Measurements from ENCODE around the gene ZDHHC5. TPM values are rescaled to one million over a fixed set of nuclear protein-coding genes. Genes with fewer than 3 reads are reported as not detected.
"Not testable (repeated sequence)": the region's sequence is repeated elsewhere in the genome, so short reads cannot be mapped to it uniquely, and the experiment has no call there.

The ZDHHC5 gene
- polyA plus RNA-seq, 3 donors, result 50.0 to 51.5 (median 50.6) TPM

- peak in 10 of 11 donors; percentile 87 to 95 (median 92) for DNase-seq (ENCODE audit: extremely low read depth in 1 of 11, low read depth in 9 of 11, low spot score in 4 of 11)
These were observed 28.4 kb upstream of the ZDHHC5 start for GRCh38 chr11:57639321-57640067.

- DNase-seq (ENCODE audit: extremely low read depth in 1 of 11, low read depth in 9 of 11, low spot score in 4 of 11), result no peak
These were observed 27.7 kb upstream of the ZDHHC5 start for GRCh38 chr11:57640068-57640800.

GRCh38 chr11:57641011-57641807, 26.7 kb upstream of the ZDHHC5 start:
- no peak for DNase-seq (ENCODE audit: extremely low read depth in 1 of 11, low read depth in 9 of 11, low spot score in 4 of 11)

- DNase-seq (ENCODE audit: extremely low read depth in 1 of 11, low read depth in 9 of 11, low spot score in 4 of 11), result no peak
These were observed 24.1 kb upstream of the ZDHHC5 start for GRCh38 chr11:57643802-57644201.

GRCh38 chr11:57644748-57645688, 22.9 kb upstream of the ZDHHC5 start:
- DNase-seq (ENCODE audit: extremely low read depth in 1 of 11, low read depth in 9 of 11, low spot score in 4 of 11), result peak in 2 of 11 donors; percentile 75 to 76

- no peak for DNase-seq (ENCODE audit: extremely low read depth in 1 of 11, low read depth in 9 of 11, low spot score in 4 of 11)
These were observed 22.2 kb upstream of the ZDHHC5 start for GRCh38 chr11:57645689-57646085.

GRCh38 chr11:57646194-57646798, 21.6 kb upstream of the ZDHHC5 start:
- DNase-seq (ENCODE audit: extremely low read depth in 1 of 11, low read depth in 9 of 11, low spot score in 4 of 11), result no peak

GRCh38 chr11:57646799-57647303, 21.1 kb upstream of the ZDHHC5 start:
- DNase-seq (ENCODE audit: extremely low read depth in 1 of 11, low read depth in 9 of 11, low spot score in 4 of 11), result no peak

- DNase-seq (ENCODE audit: extremely low read depth in 1 of 11, low read depth in 9 of 11, low spot score in 4 of 11), result no peak
These were observed 20.5 kb upstream of the ZDHHC5 start for GRCh38 chr11:57647372-57647771.

GRCh38 chr11:57647960-57648800, 19.7 kb upstream of the ZDHHC5 start:
- DNase-seq (ENCODE audit: extremely low read depth in 1 of 11, low read depth in 9 of 11, low spot score in 4 of 11), result no peak

- DNase-seq (ENCODE audit: extremely low read depth in 1 of 11, low read depth in 9 of 11, low spot score in 4 of 11), result no peak
These were observed 18.8 kb upstream of the ZDHHC5 start for GRCh38 chr11:57648801-57649735.

- no peak for DNase-seq (ENCODE audit: extremely low read depth in 1 of 11, low read depth in 9 of 11, low spot score in 4 of 11)
These were observed 17.8 kb upstream of the ZDHHC5 start, which contains the start of gene YPEL4 for GRCh38 chr11:57649826-57650738. TSS of gene YPEL4 (minus strand) at chr11:57649912. CDS start at chr11:57647107, 2,805 bp downstream.

GRCh38 chr11:57650739-57651090, 17.2 kb upstream of the ZDHHC5 start:
- DNase-seq (ENCODE audit: extremely low read depth in 1 of 11, low read depth in 9 of 11, low spot score in 4 of 11), result no peak

- no peak for DNase-seq (ENCODE audit: extremely low read depth in 1 of 11, low read depth in 9 of 11, low spot score in 4 of 11)
These were observed 16.5 kb upstream of the ZDHHC5 start for GRCh38 chr11:57651408-57651807.

GRCh38 chr11:57652230-57652629, 15.7 kb upstream of the ZDHHC5 start:
- DNase-seq (ENCODE audit: extremely low read depth in 1 of 11, low read depth in 9 of 11, low spot score in 4 of 11), result not testable (repeated sequence)

Measured in renal cortex interstitium (tissue), 11 donors.